HG03460 (cell line): ENCODE data around the gene LRIG2.
"Not testable (repeated sequence)": the region's sequence is repeated elsewhere in the genome, so short reads cannot be mapped to it uniquely, and the experiment has no call there.

Experiments
- ATAC-seq: cut with Tn5 transposase; IDR thresholded peaks from one replicate; pipeline ENCODE4 v1.9.1; 2021; ENCODE audit not compliant: unreplicated experiment

Gene LRIG2

GRCh38 chr1:113072757-113073478 lies at the start of gene LRIG2:
Gene LRIG2 (plus strand): TSS chr1:113073198. CDS start chr1:113073407, 209 bp downstream.
- peak; percentile 95 for ATAC-seq

- not testable (repeated sequence) for ATAC-seq
These were observed 49.7 kb upstream of the LRIG2 start for GRCh38 chr1:113023316-113023715.

- ATAC-seq = no peak
These were observed 46.0 kb upstream of the LRIG2 start for GRCh38 chr1:113027007-113027406.

GRCh38 chr1:113027449-113027848 lies 45.5 kb upstream of the LRIG2 start:
- no peak for ATAC-seq

- no peak for ATAC-seq
These were observed 43.2 kb upstream of the LRIG2 start for GRCh38 chr1:113029822-113030221.

GRCh38 chr1:113031171-113031933 lies 41.6 kb upstream of the LRIG2 start:
- peak; percentile 67 for ATAC-seq

GRCh38 chr1:113035086-113035485 lies 37.9 kb upstream of the LRIG2 start:
- ATAC-seq = no peak

GRCh38 chr1:113036639-113037321 lies 36.2 kb upstream of the LRIG2 start:
- peak; percentile 61 for ATAC-seq

- ATAC-seq = no peak
These were observed 33.0 kb upstream of the LRIG2 start for GRCh38 chr1:113040041-113040440.

GRCh38 chr1:113040718-113041412 lies 32.1 kb upstream of the LRIG2 start:
- ATAC-seq = no peak

- peak; percentile 34 for ATAC-seq
These were observed 31.3 kb upstream of the LRIG2 start for GRCh38 chr1:113041569-113042284.

- peak; percentile 72 for ATAC-seq
These were observed 30.5 kb upstream of the LRIG2 start for GRCh38 chr1:113042285-113043143.

- ATAC-seq = not testable (repeated sequence)
These were observed 29.9 kb upstream of the LRIG2 start for GRCh38 chr1:113043144-113043488.

- ATAC-seq = no peak
These were observed 26.4 kb upstream of the LRIG2 start for GRCh38 chr1:113046569-113046968.

- ATAC-seq = no peak
These were observed 24.9 kb upstream of the LRIG2 start for GRCh38 chr1:113048064-113048463.

GRCh38 chr1:113053344-113054126 lies 19.5 kb upstream of the LRIG2 start:
- ATAC-seq = no peak

- no peak for ATAC-seq
These were observed 17.4 kb upstream of the LRIG2 start for GRCh38 chr1:113055570-113055969.

GRCh38 chr1:113057006-113057405 lies 16.0 kb upstream of the LRIG2 start:
- no peak for ATAC-seq
